Embryonic facial prominence (tissue), 1 donor: Measurements from ENCODE around the gene UPF2.

Experiments
- DNase-seq: peaks from one replicate; pipeline ENCODE4 v3.0.0-alpha.2; 2016; ENCODE audit errors: extremely low spot score

The UPF2 gene

GRCh38 chr10:11962176-11962575, 80.4 kb downstream of the UPF2 start:
- no peak for DNase-seq

- no peak for DNase-seq
Measured at GRCh38 chr10:11961771-11962170, 80.8 kb downstream of the UPF2 start.

- DNase-seq, result no peak
Measured at GRCh38 chr10:11959966-11960365, 82.6 kb downstream of the UPF2 start.

- no peak for DNase-seq
Measured at GRCh38 chr10:11958956-11959355, 83.7 kb downstream of the UPF2 start.

- no peak for DNase-seq
Measured at GRCh38 chr10:11951695-11952094, 90.9 kb downstream of the UPF2 start.

GRCh38 chr10:11950325-11951018, 92.1 kb downstream of the UPF2 start:
- no peak for DNase-seq

GRCh38 chr10:11949152-11949551, 93.5 kb downstream of the UPF2 start:
- no peak for DNase-seq

GRCh38 chr10:11946652-11947051, 96.0 kb downstream of the UPF2 start:
- DNase-seq, result no peak

GRCh38 chr10:11936389-11937152, 106.0 kb downstream of the UPF2 start:
- no peak for DNase-seq

GRCh38 chr10:11934262-11934661, 108.3 kb downstream of the UPF2 start:
- no peak for DNase-seq

GRCh38 chr10:11933577-11934223, 108.9 kb downstream of the UPF2 start:
- DNase-seq, result no peak

GRCh38 chr10:11931038-11931437, 111.6 kb downstream of the UPF2 start:
- DNase-seq, result no peak

- no peak for DNase-seq
Measured at GRCh38 chr10:11930312-11930978, 112.2 kb downstream of the UPF2 start.

- DNase-seq, result no peak
Measured at GRCh38 chr10:11927746-11928145, 114.9 kb downstream of the UPF2 start.

- DNase-seq, result no peak
Measured at GRCh38 chr10:11921800-11922392, 120.7 kb downstream of the UPF2 start.

GRCh38 chr10:11919271-11919670, 123.3 kb downstream of the UPF2 start:
- DNase-seq, result no peak

- DNase-seq, result no peak
Measured at GRCh38 chr10:11918384-11918783, 124.2 kb downstream of the UPF2 start.

GRCh38 chr10:11913079-11913641, 129.4 kb downstream of the UPF2 start:
- DNase-seq, result no peak

GRCh38 chr10:11910102-11910501, 132.5 kb downstream of the UPF2 start:
- no peak for DNase-seq

GRCh38 chr10:11909618-11910017, 133.0 kb downstream of the UPF2 start:
- no peak for DNase-seq

GRCh38 chr10:11908991-11909390, 133.6 kb downstream of the UPF2 start:
- DNase-seq, result no peak

GRCh38 chr10:11908536-11908935, 134.1 kb downstream of the UPF2 start:
- DNase-seq, result no peak
